H1 (cell line): ENCODE measurements around the gene BLVRA. TPM values are rescaled to one million over a fixed set of nuclear protein-coding genes. Genes with fewer than 3 reads are reported as not detected.

ENCODE experiments used
- CTCF ChIA-PET: fragments of 300-600 bp; sonication (Branson Sonifier 250); formaldehyde crosslinking; loops from one replicate; lab custom pipeline; 2021; ENCODE audit not compliant: partially characterized antibody; lab: Charles Lee
- POLR2A ChIA-PET: fragments of 300-600 bp; sonication (Branson Sonifier 250); formaldehyde crosslinking; loops from one replicate; lab custom pipeline; 2021; ENCODE audit warnings: inconsistent platforms; ENCODE audit not compliant: partially characterized antibody; lab: Charles Lee
- DNase-seq, 2 experiments: peaks; one replicate each; pipeline versions ENCODE4 v3.0.0 to v3.0.0-alpha.2; 2010 to 2022; ENCODE audit warnings: low spot score in 2 of 2, low read depth in 1 of 2, mixed read lengths in 1 of 2
- FAIRE-seq: peaks from 2 replicates; lab custom pipeline; 2011; peaks lifted over from hg19 to GRCh38; lab: Jason Lieb, UNC
- H2AFZ ChIP-seq: 2 replicates; pipeline ENCODE4 v1.8.1; 2012; ENCODE audit warnings: low read length, inconsistent platforms
- H2AK5ac ChIP-seq: 2 replicates; pipeline ENCODE4 v1.6.1; 2013; ENCODE audit warnings: low read depth, low read length
- H2BK120ac ChIP-seq: replicated peaks from 2 replicates; pipeline ENCODE3; 2013; ENCODE audit warnings: low read depth, low read length, inconsistent platforms
- H2BK12ac ChIP-seq: 2 replicates; pipeline ENCODE4 v1.6.1; 2013; ENCODE audit warnings: low read depth, low read length
- H2BK15ac ChIP-seq: 2 replicates; pipeline ENCODE4 v1.6.1; 2013; ENCODE audit warnings: low read length
- H2BK20ac ChIP-seq: 2 replicates; pipeline ENCODE4 v1.6.1; 2013; ENCODE audit warnings: low read length
- H2BK5ac ChIP-seq: 2 replicates; pipeline ENCODE4 v1.6.1; 2013; ENCODE audit warnings: low read depth, low read length
- H3K14ac ChIP-seq: 2 replicates; pipeline ENCODE4 v1.6.1; 2013; ENCODE audit warnings: inconsistent platforms; ENCODE audit not compliant: insufficient read length
- H3K18ac ChIP-seq: 2 replicates; pipeline ENCODE4 v1.6.1; 2013; ENCODE audit warnings: low read length; ENCODE audit errors: extremely low read depth
- H3K23ac ChIP-seq: 2 replicates; pipeline ENCODE4 v1.6.1; 2013; ENCODE audit warnings: inconsistent platforms; ENCODE audit not compliant: insufficient read length
- H3K23me2 ChIP-seq: 2 replicates; pipeline ENCODE4 v1.6.1; 2013; ENCODE audit warnings: low read depth, low read length
- H3K27ac ChIP-seq: 2 replicates; pipeline ENCODE4 v1.6.1; 2011; ENCODE audit warnings: low read depth, low read length, inconsistent platforms
- H3K27me3 ChIP-seq, 4 experiments: replicated peaks in 1 of 4; 1 replicate in 1 of 4; 2 replicates in 3 of 4; pipeline versions ENCODE4 v1.6.1 to v1.8.1; 2011 to 2013; ENCODE audit warnings: low read length in 3 of 4, mild to moderate bottlenecking in 3 of 4, inconsistent platforms in 2 of 4, mixed read lengths in 2 of 4, moderate library complexity in 1 of 4; ENCODE audit not compliant: control insufficient read depth in 3 of 4, insufficient read depth in 3 of 4; ENCODE audit errors: extremely low read depth in 1 of 4
- H3K36me3 ChIP-seq, 4 experiments: 2 replicates each; pipeline versions ENCODE4 v1.6.1 to v1.8.1; 2011 to 2013; ENCODE audit warnings: mild to moderate bottlenecking in 4 of 4, low read length in 3 of 4, moderate library complexity in 2 of 4, control low read depth in 1 of 4, inconsistent platforms in 1 of 4; ENCODE audit not compliant: insufficient read depth in 4 of 4, control insufficient read depth in 2 of 4
- H3K4ac ChIP-seq: replicated peaks from 2 replicates; pipeline ENCODE3; 2013; ENCODE audit warnings: low read length, low read depth, mixed read lengths, inconsistent platforms; ENCODE audit not compliant: insufficient read length
- H3K4me1 ChIP-seq, 4 experiments: replicated peaks in 1 of 4; 1 replicate in 1 of 4; 2 replicates in 3 of 4; pipeline versions ENCODE4 v1.6.1 to v1.8.1; 2011 to 2013; ENCODE audit warnings: low read length in 3 of 4, inconsistent platforms in 2 of 4, mixed read lengths in 1 of 4; ENCODE audit not compliant: insufficient read depth in 4 of 4, control insufficient read depth in 3 of 4
- H3K4me2 ChIP-seq, 2 experiments: 2 replicates each; pipeline versions ENCODE4 v1.6.1 to v1.8.1; 2011 to 2013; ENCODE audit warnings: low read depth in 2 of 2, low read length in 2 of 2, control low read depth in 1 of 2, inconsistent platforms in 1 of 2, mild to moderate bottlenecking in 1 of 2; ENCODE audit not compliant: insufficient read depth in 1 of 2
- H3K4me3 ChIP-seq, 4 experiments: fragments of 200-600, 300-600 bp in 1 of 4; sonication (generic), shearing (Covaris generic), sonication (Bioruptor Twin) in 1 of 4; 2 replicates each; pipeline versions ENCODE4 v1.5.1 to v1.8.1; 2011 to 2016; ENCODE audit warnings: low read length in 4 of 4, low read depth in 3 of 4, control low read depth in 2 of 4, inconsistent platforms in 2 of 4, mild to moderate bottlenecking in 2 of 4, mixed read lengths in 1 of 4, moderate library complexity in 1 of 4; ENCODE audit not compliant: insufficient read depth in 2 of 4; ENCODE audit errors: extremely low read depth in 1 of 4
- H3K56ac ChIP-seq: replicated peaks from 2 replicates; pipeline ENCODE3; 2013; ENCODE audit warnings: low read depth, mild to moderate bottlenecking, mixed read lengths, low read length, inconsistent platforms; ENCODE audit not compliant: insufficient read length
- H3K79me1 ChIP-seq: 2 replicates; pipeline ENCODE4 v1.6.1; 2013; ENCODE audit warnings: low read depth, low read length, control low read depth
- H3K79me2 ChIP-seq, 2 experiments: 2 replicates each; pipeline versions ENCODE4 v1.6.1 to v1.8.1; 2012 to 2013; ENCODE audit warnings: low read length in 2 of 2, mild to moderate bottlenecking in 2 of 2, inconsistent platforms in 1 of 2; ENCODE audit not compliant: insufficient read depth in 2 of 2, control insufficient read depth in 1 of 2
- H3K9ac ChIP-seq, 4 experiments: replicated peaks in 1 of 4; 1 replicate in 1 of 4; 2 replicates in 3 of 4; pipeline versions ENCODE4 v1.6.1 to v1.8.1; 2011 to 2013; ENCODE audit warnings: low read depth in 3 of 4, low read length in 3 of 4, control low read depth in 2 of 4, mild to moderate bottlenecking in 2 of 4, moderate library complexity in 2 of 4, inconsistent platforms in 1 of 4; ENCODE audit errors: extremely low read depth in 1 of 4
- H3K9me3 ChIP-seq, 2 experiments: 2 replicates each; pipeline versions ENCODE4 v1.6.1 to v1.8.1; 2012 to 2013; ENCODE audit warnings: mild to moderate bottlenecking in 2 of 2, moderate library complexity in 2 of 2, control low read depth in 1 of 2, inconsistent platforms in 1 of 2, low read depth in 1 of 2, low read length in 1 of 2, mixed read lengths in 1 of 2; ENCODE audit not compliant: insufficient read depth in 2 of 2
- H4K20me1 ChIP-seq, 2 experiments: replicated peaks in 1 of 2; 2 replicates each; pipeline versions ENCODE3 to v1.8.1; 2011 to 2013; ENCODE audit warnings: inconsistent platforms in 2 of 2, low read length in 2 of 2, mild to moderate bottlenecking in 1 of 2; ENCODE audit not compliant: insufficient read depth in 2 of 2, control insufficient read depth in 1 of 2
- H4K5ac ChIP-seq: 2 replicates; pipeline ENCODE4 v1.6.1; 2013; ENCODE audit warnings: low read length, low read depth, mixed read lengths, inconsistent platforms; ENCODE audit not compliant: insufficient read length
- H4K8ac ChIP-seq: 2 replicates; pipeline ENCODE4 v1.8.0; 2013; ENCODE audit warnings: mild to moderate bottlenecking, moderate library complexity, low read length, inconsistent platforms; ENCODE audit not compliant: insufficient read depth; ENCODE audit errors: extremely low read depth
- H4K91ac ChIP-seq: replicated peaks from 2 replicates; pipeline ENCODE3; 2013; ENCODE audit warnings: low read length, mixed read lengths, inconsistent platforms; ENCODE audit not compliant: insufficient read length
- ASH2L ChIP-seq: fragments of 200-600, 300-600 bp; sonication (generic); IDR thresholded peaks from one replicate; pipeline ENCODE4 v1.7.1; 2017; ENCODE audit warnings: low read length
- ATF2 ChIP-seq: IDR thresholded peaks from 2 replicates; pipeline ENCODE4 v1.6.1; 2012; ENCODE audit warnings: low read length, inconsistent platforms
- ATF3 ChIP-seq: IDR thresholded peaks from 2 replicates; pipeline ENCODE4 v1.6.1; 2011; ENCODE audit warnings: low read depth, mild to moderate bottlenecking, low read length; ENCODE audit not compliant: insufficient read depth
- EZH2 ChIP-seq: fragments of 200-600 bp; sonication (generic); IDR thresholded peaks from 2 replicates; pipeline ENCODE4 v1.7.1; 2012; ENCODE audit warnings: low read depth, mild to moderate bottlenecking, moderate library complexity, low read length, inconsistent platforms; ENCODE audit not compliant: severe bottlenecking
- GTF2F1 ChIP-seq: IDR thresholded peaks from 2 replicates; pipeline ENCODE4 v1.6.1; 2012; ENCODE audit warnings: low read depth, low read length, improper control_type of control experiment, borderline replicate concordance
- KDM4A ChIP-seq: IDR thresholded peaks from one replicate; pipeline ENCODE4 v1.7.1; 2012; ENCODE audit warnings: low read depth, mild to moderate bottlenecking, moderate library complexity, low read length, inconsistent platforms; ENCODE audit not compliant: severe bottlenecking
- POLR2A ChIP-seq, 2 experiments: IDR thresholded peaks; 1 replicate in 1 of 2; 2 replicates in 1 of 2; pipeline ENCODE4 v1.6.1; 2011; ENCODE audit warnings: low read depth in 2 of 2, low read length in 2 of 2, mild to moderate bottlenecking in 2 of 2; ENCODE audit errors: control extremely low read depth in 1 of 2
- SIX5 ChIP-seq: IDR thresholded peaks from 2 replicates; pipeline ENCODE4 v1.6.1; 2011; ENCODE audit warnings: mild to moderate bottlenecking, low read depth, low read length
- SUZ12 ChIP-seq: fragments of 200-600 bp; sonication (generic); IDR thresholded peaks from 2 replicates; pipeline ENCODE4 v1.6.1; 2012; ENCODE audit warnings: mild to moderate bottlenecking, inconsistent platforms, low read length, moderate library complexity, mixed read lengths
- TAF1 ChIP-seq: IDR thresholded peaks from 2 replicates; pipeline ENCODE4 v1.6.1; 2011; ENCODE audit warnings: mild to moderate bottlenecking, low read depth, low read length
- YY1 ChIP-seq: IDR thresholded peaks from 2 replicates; pipeline ENCODE4 v1.6.1; 2011; ENCODE audit warnings: low read depth, mild to moderate bottlenecking, low read length
- WGBS, 2 experiments: shearing (Covaris generic) in 1 of 2; methylation state at CpG; one replicate each; pipeline versions ENCODE4 v1.1.6 to v1.1.7; 2013 to 2015; ENCODE audit warnings: low lambda C conversion rate in 2 of 2, mixed read lengths in 2 of 2, inconsistent platforms in 1 of 2, low coverage in 1 of 2, missing lambda C conversion rate in 1 of 2; ENCODE audit not compliant: insufficient replicate concordance in 2 of 2, insufficient coverage in 1 of 2, insufficient read length in 1 of 2; ENCODE audit errors: extremely low coverage in 1 of 2, missing lambda C conversion rate in 1 of 2; 5-methylcytosine and 5-hydroxymethylcytosine counted together
- polyA plus RNA-seq, 7 experiments: library from polyadenylated mRNA; depleted of rRNA in 3 of 7; stranded (reverse) in 5 of 7; unstranded in 2 of 7; fragments of >200 nt in 5 of 7; fragments of 200-250 nt in 2 of 7; gene quantifications; 1 replicate in 5 of 7; 2 replicates in 1 of 7; 4 replicates in 1 of 7; pipeline versions ENCODE4 v1.2.1 to v1.2.3, GENCODE V29; 2011 to 2013; ENCODE audit warnings: missing spikeins in 2 of 7, mixed read lengths in 2 of 7
- total RNA-seq: library from RNA; stranded (reverse); fragmentation: NEBNext Ultra II Directional; extraction: Animal tissue kit (Norgen Biotek cat#: 25700); gene quantifications from 2 replicates; pipeline ENCODE4 v1.2.1, GENCODE V29; 2021

Gene BLVRA
- total and polyA plus RNA-seq, 2 of the 8 experiments (the other 6 are each of a cell fraction or from before 2014, with no cell fraction given): 16.1 to 37.1 TPM

GRCh38 chr7:43779045-43779812 is 20.7 kb downstream of the BLVRA start:
- Histone ChIP-seq H2BK120ac (no peak overlapping the region), H3K9me3 (peaks cover 0 to 6% of the 10 kb centered on the region in 2 experiments; a peak in 1 of 4 replicates), H3K23ac (no peak overlapping the region), H4K91ac (no peak overlapping the region), H3K4me2 (no peak overlapping the region), H3K27ac (no peak overlapping the region), H3K4ac (no peak overlapping the region), H3K14ac (no peak overlapping the region), H2AFZ (no peak overlapping the region), H4K5ac (no peak overlapping the region), H2BK5ac (no peak overlapping the region), H3K79me1 (no peaks in the 10 kb centered on the region; the same call in 1 of the 2 replicates), H2BK12ac (no peak overlapping the region), H4K8ac (no peak overlapping the region), H2BK20ac (no peak overlapping the region), H3K4me1 (no peaks in the 10 kb centered on the region), H3K56ac (no peak overlapping the region), H3K27me3 (no peaks in the 10 kb centered on the region), H3K9ac (no peak overlapping the region), H3K23me2 (no peaks in the 10 kb centered on the region; the same call in 1 of the 2 replicates), H2AK5ac (no peak overlapping the region), H3K18ac (no peak overlapping the region), H3K36me3 (peaks cover 0 to 3% (median 1%) of the 10 kb centered on the region in 4 experiments; a peak in 2 of 8 replicates), H3K79me2 (no peaks in the 10 kb centered on the region), H4K20me1 (no peaks in the 10 kb centered on the region), H3K4me3 (no peak overlapping the region), H2BK15ac (no peak overlapping the region)
- FAIRE-seq: no peak
- ChIA-PET CTCF (interaction anchor here (1.0 to 1.6 kb wide), 2 partner anchors 13 kb away, joined by 3 to 4 read pairs; no protein-coding TSS in a partner anchor), POLR2A (no interaction called here)
- no peak for TF ChIP-seq POLR2A (IDR thresholded peaks at IDR 0.05; ENCODE audit: control extremely low read depth in 1 of 2, low read depth in 2 of 2, low read length in 2 of 2)
- no peak for TF ChIP-seq EZH2
- no peak for TF ChIP-seq SIX5
- TF ChIP-seq KDM4A: no peak
- TF ChIP-seq TAF1: no peak
- TF ChIP-seq SUZ12: no peak
- no peak for TF ChIP-seq YY1
- TF ChIP-seq ATF3: no peak
- no peak for TF ChIP-seq ASH2L
- no peak for TF ChIP-seq GTF2F1
- TF ChIP-seq ATF2: no peak
- 94% methylated on average over 14 of the region's 14 CpGs; no CpG with 5 or more reads in 1 of the 2 experiments for WGBS, 2 experiments
- no peak for DNase-seq
